HL-60 (cell line): ENCODE results near the gene ZNF492.

Experiments
- POLR2AphosphoS5 ChIP-seq: IDR thresholded peaks from 2 replicates; pipeline ENCODE4 v1.6.1; 2012; ENCODE audit warnings: low read depth
- TF ChIP-seq, protein P1 (sequence below): IDR thresholded peaks from one replicate; pipeline ENCODE4 v1.5.1; 2011; ENCODE audit warnings: low read length, control low read depth, inconsistent platforms; ENCODE audit not compliant: insufficient read depth
- TF ChIP-seq, protein P2 (sequence below): IDR thresholded peaks from 2 replicates; pipeline ENCODE4 v1.6.1; 2012; ENCODE audit warnings: low read depth; ENCODE audit not compliant: insufficient replicate concordance

DNA sequence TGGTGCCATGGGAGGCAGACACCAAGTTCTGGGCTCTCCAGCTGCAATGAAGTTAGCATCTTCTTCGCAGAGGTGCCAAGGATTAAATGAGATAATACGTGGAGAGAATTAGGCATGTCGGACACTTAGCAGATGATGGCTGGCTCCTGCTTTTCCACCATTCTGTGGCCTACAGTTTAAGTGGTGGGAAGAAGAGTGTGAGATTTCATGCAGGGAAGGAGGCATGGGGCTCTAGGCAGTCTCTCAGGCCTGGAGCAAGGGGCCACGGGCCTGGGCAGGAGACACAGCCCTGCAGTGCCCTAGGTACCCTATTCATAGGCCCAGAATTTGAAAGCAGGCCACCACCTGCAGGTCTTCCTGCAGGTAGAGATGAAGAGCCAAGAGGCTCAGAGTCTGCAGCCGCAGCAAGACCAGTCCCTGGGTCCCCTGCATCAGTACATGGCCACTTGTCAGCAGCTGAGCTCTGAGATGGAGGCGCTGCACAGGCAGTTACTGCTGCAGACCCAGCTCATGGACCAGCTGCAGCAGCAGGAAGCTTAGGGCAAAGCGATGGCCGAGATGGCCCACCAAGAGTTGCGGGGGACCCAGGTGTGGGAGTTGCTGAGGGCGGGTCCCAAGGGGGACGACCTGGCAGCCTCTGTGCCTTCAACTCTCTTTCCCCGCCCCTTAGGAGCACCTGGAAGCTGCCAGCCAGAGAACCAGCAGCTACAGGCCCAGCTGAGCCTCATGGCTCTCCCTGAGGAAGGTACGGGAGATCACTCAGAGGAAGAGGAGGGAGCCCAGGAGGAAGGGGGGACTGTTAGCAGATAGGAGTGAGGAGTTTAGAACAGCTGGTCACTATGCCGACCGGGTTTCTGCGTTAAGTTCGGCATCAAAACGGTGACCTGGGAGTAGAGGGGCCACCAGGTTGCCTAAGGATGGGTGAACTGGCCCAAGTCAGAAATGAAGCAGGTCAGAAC lies 33.2 kb upstream of the ZNF492 start:
- TF ChIP-seq, protein P1, sequence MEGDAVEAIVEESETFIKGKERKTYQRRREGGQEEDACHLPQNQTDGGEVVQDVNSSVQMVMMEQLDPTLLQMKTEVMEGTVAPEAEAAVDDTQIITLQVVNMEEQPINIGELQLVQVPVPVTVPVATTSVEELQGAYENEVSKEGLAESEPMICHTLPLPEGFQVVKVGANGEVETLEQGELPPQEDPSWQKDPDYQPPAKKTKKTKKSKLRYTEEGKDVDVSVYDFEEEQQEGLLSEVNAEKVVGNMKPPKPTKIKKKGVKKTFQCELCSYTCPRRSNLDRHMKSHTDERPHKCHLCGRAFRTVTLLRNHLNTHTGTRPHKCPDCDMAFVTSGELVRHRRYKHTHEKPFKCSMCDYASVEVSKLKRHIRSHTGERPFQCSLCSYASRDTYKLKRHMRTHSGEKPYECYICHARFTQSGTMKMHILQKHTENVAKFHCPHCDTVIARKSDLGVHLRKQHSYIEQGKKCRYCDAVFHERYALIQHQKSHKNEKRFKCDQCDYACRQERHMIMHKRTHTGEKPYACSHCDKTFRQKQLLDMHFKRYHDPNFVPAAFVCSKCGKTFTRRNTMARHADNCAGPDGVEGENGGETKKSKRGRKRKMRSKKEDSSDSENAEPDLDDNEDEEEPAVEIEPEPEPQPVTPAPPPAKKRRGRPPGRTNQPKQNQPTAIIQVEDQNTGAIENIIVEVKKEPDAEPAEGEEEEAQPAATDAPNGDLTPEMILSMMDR: no peak
- TF ChIP-seq, protein P2, sequence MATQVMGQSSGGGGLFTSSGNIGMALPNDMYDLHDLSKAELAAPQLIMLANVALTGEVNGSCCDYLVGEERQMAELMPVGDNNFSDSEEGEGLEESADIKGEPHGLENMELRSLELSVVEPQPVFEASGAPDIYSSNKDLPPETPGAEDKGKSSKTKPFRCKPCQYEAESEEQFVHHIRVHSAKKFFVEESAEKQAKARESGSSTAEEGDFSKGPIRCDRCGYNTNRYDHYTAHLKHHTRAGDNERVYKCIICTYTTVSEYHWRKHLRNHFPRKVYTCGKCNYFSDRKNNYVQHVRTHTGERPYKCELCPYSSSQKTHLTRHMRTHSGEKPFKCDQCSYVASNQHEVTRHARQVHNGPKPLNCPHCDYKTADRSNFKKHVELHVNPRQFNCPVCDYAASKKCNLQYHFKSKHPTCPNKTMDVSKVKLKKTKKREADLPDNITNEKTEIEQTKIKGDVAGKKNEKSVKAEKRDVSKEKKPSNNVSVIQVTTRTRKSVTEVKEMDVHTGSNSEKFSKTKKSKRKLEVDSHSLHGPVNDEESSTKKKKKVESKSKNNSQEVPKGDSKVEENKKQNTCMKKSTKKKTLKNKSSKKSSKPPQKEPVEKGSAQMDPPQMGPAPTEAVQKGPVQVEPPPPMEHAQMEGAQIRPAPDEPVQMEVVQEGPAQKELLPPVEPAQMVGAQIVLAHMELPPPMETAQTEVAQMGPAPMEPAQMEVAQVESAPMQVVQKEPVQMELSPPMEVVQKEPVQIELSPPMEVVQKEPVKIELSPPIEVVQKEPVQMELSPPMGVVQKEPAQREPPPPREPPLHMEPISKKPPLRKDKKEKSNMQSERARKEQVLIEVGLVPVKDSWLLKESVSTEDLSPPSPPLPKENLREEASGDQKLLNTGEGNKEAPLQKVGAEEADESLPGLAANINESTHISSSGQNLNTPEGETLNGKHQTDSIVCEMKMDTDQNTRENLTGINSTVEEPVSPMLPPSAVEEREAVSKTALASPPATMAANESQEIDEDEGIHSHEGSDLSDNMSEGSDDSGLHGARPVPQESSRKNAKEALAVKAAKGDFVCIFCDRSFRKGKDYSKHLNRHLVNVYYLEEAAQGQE: no peak
- no peak for TF ChIP-seq POLR2AphosphoS5
